Measurements from ENCODE around the gene PLXNB2.

DNA sequence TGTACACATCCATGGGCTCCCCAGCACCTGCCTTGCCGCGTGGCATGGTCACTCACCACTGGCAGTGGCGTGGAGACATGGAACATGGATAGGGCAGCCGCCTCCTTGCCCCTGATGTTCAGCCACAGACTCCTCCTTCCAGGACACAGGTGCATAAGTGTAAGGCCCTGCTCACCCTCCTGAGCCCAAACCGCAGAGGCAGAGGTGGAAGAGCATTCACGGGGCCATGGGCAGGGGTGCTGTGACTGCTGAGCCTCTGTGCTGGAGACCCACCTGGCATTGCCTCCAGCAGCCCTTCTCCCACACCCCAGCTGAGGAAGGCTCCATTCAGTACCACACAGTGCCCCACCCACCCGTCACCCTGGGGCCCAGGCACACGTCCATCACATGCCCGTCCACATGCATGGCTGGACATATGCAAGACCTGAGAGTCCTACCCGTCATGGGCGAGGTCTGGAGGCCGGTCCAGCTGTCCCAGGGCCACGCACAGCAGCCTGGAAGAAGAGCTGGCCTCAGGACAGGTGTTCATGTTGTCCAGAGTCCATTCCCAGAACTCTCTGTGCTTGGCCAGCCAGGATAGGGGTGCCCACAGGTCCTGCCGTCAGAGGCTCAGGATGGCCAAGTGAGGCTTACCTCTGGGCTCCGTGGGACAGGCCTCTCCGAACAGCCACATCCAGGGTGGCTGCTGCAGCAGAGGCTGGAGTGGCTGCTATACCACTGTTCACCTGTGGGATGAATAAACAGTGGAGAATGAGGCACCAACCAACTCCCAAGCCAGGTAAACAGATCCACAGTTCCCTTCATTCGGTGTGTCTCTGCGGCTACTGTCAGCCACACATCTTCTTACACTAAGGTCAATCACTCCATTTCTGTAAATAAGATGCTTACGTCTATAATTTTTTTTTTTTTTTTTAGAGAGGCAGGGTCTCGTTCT, 60.9 kb downstream of the PLXNB2 start:
- TF ChIP-seq CTCF (IDR thresholded peaks at IDR 0.05) (no peak), POLR2AphosphoS5 (IDR thresholded peaks at IDR 0.05; ENCODE audit: insufficient read depth in 1 of 2, low read depth in 1 of 2) (no peak), POLR2A (IDR thresholded peaks at IDR 0.05) (no peak)

All from vagina (tissue), 2 donors.